Common myeloid progenitor, CD34-positive (primary cell): ENCODE results near the gene ZNF554.
"Not testable (repeated sequence)": the region's sequence is repeated elsewhere in the genome, so short reads cannot be mapped to it uniquely, and the experiment has no call there.

Experiments
- CTCF ChIA-PET: fragments of 350-600 bp; sonication (Branson Sonifier 250); formaldehyde crosslinking; loops from one replicate; lab custom pipeline; 2021; ENCODE audit warnings: antibody characterized with exemption; lab: Charles Lee
- POLR2A ChIA-PET: fragments of 350-600 bp; sonication (Branson Sonifier 250); formaldehyde crosslinking; loops from one replicate; lab custom pipeline; 2021; ENCODE audit warnings: antibody characterized with exemption; lab: Charles Lee
- DNase-seq, 3 donors: peaks; one replicate each; pipeline versions ENCODE4 v3.0.0 to v3.0.0-alpha.2; 2013
- H3K27ac ChIP-seq, 2 experiments: 1 replicate in 1 of 2; 2 replicates in 1 of 2; pipeline ENCODE4 v1.7.0; 2013; ENCODE audit warnings: inconsistent platforms in 2 of 2, low read length in 2 of 2, mild to moderate bottlenecking in 2 of 2, low read depth in 1 of 2, moderate library complexity in 1 of 2; ENCODE audit not compliant: severe bottlenecking in 2 of 2, insufficient read depth in 1 of 2, poor library complexity in 1 of 2
- H3K27me3 ChIP-seq, 5 experiments: replicated peaks in 2 of 5; 1 replicate in 3 of 5; 2 replicates in 2 of 5; pipeline versions ENCODE4 v1.6.1 to v1.7.0; 2013; ENCODE audit warnings: low read length in 4 of 5, mild to moderate bottlenecking in 2 of 5, moderate library complexity in 2 of 5, inconsistent platforms in 1 of 5; ENCODE audit not compliant: insufficient read depth in 5 of 5, control insufficient read depth in 4 of 5
- H3K36me3 ChIP-seq, 4 experiments: 1 replicate in 2 of 4; 2 replicates in 2 of 4; pipeline versions ENCODE4 v1.6.1 to v1.7.0; 2013; ENCODE audit warnings: low read length in 3 of 4, control low read depth in 1 of 4, mild to moderate bottlenecking in 1 of 4; ENCODE audit not compliant: control insufficient read depth in 4 of 4, insufficient read depth in 4 of 4
- H3K4me1 ChIP-seq, 4 experiments: 1 replicate in 3 of 4; 2 replicates in 1 of 4; pipeline versions ENCODE4 v1.6.1 to v1.7.1; 2013; ENCODE audit warnings: low read length in 3 of 4, mild to moderate bottlenecking in 3 of 4, control low read depth in 1 of 4, inconsistent platforms in 1 of 4, moderate library complexity in 1 of 4; ENCODE audit not compliant: control insufficient read depth in 4 of 4, insufficient read depth in 4 of 4; ENCODE audit errors: control extremely low read depth in 1 of 4
- H3K4me3 ChIP-seq, 7 experiments: 1 replicate in 4 of 7; 2 replicates in 3 of 7; pipeline versions ENCODE4 v1.5.1 to v1.7.0; 2013; ENCODE audit warnings: mild to moderate bottlenecking in 7 of 7, low read length in 6 of 7, moderate library complexity in 6 of 7, inconsistent platforms in 2 of 7, low read depth in 2 of 7, control low read depth in 1 of 7; ENCODE audit not compliant: insufficient read depth in 4 of 7, control insufficient read depth in 1 of 7; ENCODE audit errors: extremely low read depth in 1 of 7
- H3K9me3 ChIP-seq, 5 experiments: 1 replicate in 4 of 5; 2 replicates in 1 of 5; pipeline versions ENCODE4 v1.6.1 to v1.7.1; 2013; ENCODE audit warnings: low read length in 4 of 5, mild to moderate bottlenecking in 2 of 5, inconsistent platforms in 1 of 5, low read depth in 1 of 5, moderate library complexity in 1 of 5; ENCODE audit not compliant: control insufficient read depth in 4 of 5, insufficient read depth in 2 of 5; ENCODE audit errors: control extremely low read depth in 1 of 5
- WGBS: methylation state at CpG from one replicate; pipeline ENCODE4 v1.1.5; 2013; ENCODE audit not compliant: insufficient coverage; 5-methylcytosine and 5-hydroxymethylcytosine counted together

ZNF554 gene

GRCh38 chr19:2790557-2791271 is 29.0 kb upstream of the ZNF554 start:
- WGBS = 96% methylated on average over 20 of the region's 32 CpGs
- Histone ChIP-seq H3K9me3 (no peaks in the 10 kb centered on the region), H3K27me3 (no peaks in the 10 kb centered on the region), H3K4me3 (no peak overlapping the region), H3K27ac (no peak overlapping the region), H3K36me3 (peaks cover 0 to 60% (median 33%) of the 10 kb centered on the region in 4 experiments), H3K4me1 (peaks cover 5 to 9% (median 6%) of the 10 kb centered on the region in 4 experiments)
- ChIA-PET CTCF (interaction anchor here (0.9 kb wide), 1 partner anchor 28 kb away, joined by 3 read pairs; no protein-coding TSS in a partner anchor), POLR2A (no interaction called here)
- DNase-seq = no peak

DNA sequence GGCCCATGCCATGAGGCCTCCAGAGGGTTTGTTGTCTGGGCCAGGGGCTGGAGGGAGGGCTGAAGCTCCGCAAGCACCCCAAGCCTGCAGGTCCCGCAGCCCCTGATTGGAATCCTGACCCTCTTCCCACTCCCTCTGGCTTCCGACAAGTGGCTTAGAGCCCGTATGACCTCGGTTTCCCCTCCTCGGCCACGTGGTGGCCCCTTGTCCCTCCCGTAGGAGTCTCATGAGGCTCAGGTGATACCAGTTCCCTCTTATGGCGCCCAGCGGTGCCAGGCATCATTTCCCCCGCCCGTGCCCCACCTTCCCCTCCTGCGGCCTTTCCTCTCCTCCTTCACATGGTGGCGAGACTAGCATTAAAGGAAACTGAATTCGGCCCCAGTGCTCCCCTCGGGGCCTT is 28.2 kb upstream of the ZNF554 start:
- Histone ChIP-seq H3K9me3 (no peaks in the 10 kb centered on the region), H3K36me3 (peaks cover 0 to 67% (median 38%) of the 10 kb centered on the region in 4 experiments), H3K4me1 (peaks cover 0 to 1% (median under 1%) of the 10 kb centered on the region in 4 experiments), H3K4me3 (no peak overlapping the region), H3K27ac (no peak overlapping the region), H3K27me3 (no peaks in the 10 kb centered on the region)
- no peak for DNase-seq
- 96% methylated on average over 15 of the region's 16 CpGs for WGBS
- CTCF ChIA-PET = interaction anchor here (0.9 kb wide), 1 partner anchor 29 kb away, joined by 3 read pairs; no protein-coding TSS in a partner anchor
- POLR2A ChIA-PET = no interaction called here

- WGBS = 96% methylated on average over 16 of the region's 16 CpGs
- Histone ChIP-seq H3K27ac (no peak overlapping the region), H3K9me3 (no peaks in the 10 kb centered on the region), H3K4me1 (no peaks in the 10 kb centered on the region), H3K4me3 (no peak overlapping the region), H3K36me3 (peaks cover 0 to 72% (median 42%) of the 10 kb centered on the region in 4 experiments), H3K27me3 (no peaks in the 10 kb centered on the region)
- ChIA-PET CTCF (interaction anchor here (0.9 kb wide), 1 partner anchor 29 kb away, joined by 3 read pairs; no protein-coding TSS in a partner anchor), POLR2A (no interaction called here)
- DNase-seq = no peak
Measured at GRCh38 chr19:2791876-2792275, 27.8 kb upstream of the ZNF554 start.

- CTCF ChIA-PET, POLR2A ChIA-PET: not testable (repeated sequence)
- WGBS = over 99% methylated on average over 8 of the region's 10 CpGs
Measured at GRCh38 chr19:2792666-2793065, 27.0 kb upstream of the ZNF554 start.

DNA sequence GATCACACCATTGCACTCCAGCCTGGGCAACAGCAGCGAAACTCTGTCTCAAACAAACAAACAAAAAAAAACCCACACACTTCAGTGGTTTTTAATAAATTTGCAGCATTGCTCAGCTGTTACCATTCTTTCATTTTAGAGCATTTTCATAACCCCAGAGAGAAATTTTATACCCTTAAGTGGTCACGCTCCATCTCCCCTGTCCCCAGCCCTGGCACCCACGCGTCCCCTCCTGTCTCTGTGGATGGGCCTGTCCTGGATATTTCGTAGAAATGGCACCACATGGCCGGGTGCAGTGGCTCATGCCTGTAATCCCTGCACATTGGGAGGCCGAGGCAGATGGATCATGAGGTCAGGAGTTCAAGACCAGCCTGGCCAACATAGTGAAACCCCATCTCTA is 26.5 kb upstream of the ZNF554 start:
- H3K27me3 ChIP-seq = no peaks in the 10 kb centered on the region
- DNase-seq = no peak
- H3K9me3 ChIP-seq = no peaks in the 10 kb centered on the region
- ChIA-PET CTCF (no interaction called here), POLR2A (interaction anchor here (0.6 kb wide), 1 partner anchor 15 kb away, joined by 3 read pairs; no protein-coding TSS in a partner anchor)
- H3K36me3 ChIP-seq = peaks cover 0 to 78% (median 45%) of the 10 kb centered on the region in 4 experiments
- no peaks in the 10 kb centered on the region for H3K4me1 ChIP-seq
- no peak overlapping the region for H3K4me3 ChIP-seq
- H3K27ac ChIP-seq = no peak overlapping the region
- WGBS = 98% methylated on average over 6 of the region's 7 CpGs

More at GRCh38 chr19:2792666-2793065, 27.0 kb upstream of the ZNF554 start:
- H3K27ac ChIP-seq, H3K4me3 ChIP-seq, H3K27me3 ChIP-seq, H3K4me1 ChIP-seq, DNase-seq, H3K9me3 ChIP-seq: not testable (repeated sequence)
- peaks cover 0 to 79% (median 46%) of the 10 kb centered on the region in 4 experiments for H3K36me3 ChIP-seq

DNA sequence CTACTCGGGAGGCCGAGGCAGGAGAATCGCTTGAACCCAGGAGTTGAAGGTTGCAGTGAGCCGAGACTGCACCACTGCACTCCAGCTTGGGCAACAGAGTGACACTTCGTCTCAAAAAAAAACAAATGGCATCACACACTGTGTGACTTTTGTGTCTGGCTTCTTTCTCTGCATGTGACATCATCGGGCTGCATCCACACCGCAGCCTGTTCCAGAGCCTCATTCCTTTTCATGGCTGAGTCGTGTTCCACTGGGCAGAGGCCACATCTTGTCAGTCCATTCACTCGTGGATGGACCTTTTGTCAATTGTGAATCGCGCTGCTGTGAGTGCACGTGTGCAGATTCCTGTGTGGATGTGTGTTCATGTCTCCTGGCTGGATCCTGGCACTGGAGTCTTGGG is 26.1 kb upstream of the ZNF554 start:
- 96% methylated on average over 12 of the region's 12 CpGs for WGBS
- Histone ChIP-seq H3K27me3 (no peaks in the 10 kb centered on the region), H3K27ac (no peak overlapping the region), H3K4me3 (no peak overlapping the region), H3K9me3 (no peaks in the 10 kb centered on the region), H3K4me1 (no peaks in the 10 kb centered on the region), H3K36me3 (peaks cover 0 to 79% (median 50%) of the 10 kb centered on the region in 4 experiments)
- ChIA-PET POLR2A (interaction anchor here (0.6 kb wide), 1 partner anchor 16 kb away, joined by 3 read pairs; no protein-coding TSS in a partner anchor), CTCF (no interaction called here)
- DNase-seq = no peak
